H1 (cell line): ENCODE data around the gene GPR162. TPM values are rescaled to one million over a fixed set of nuclear protein-coding genes. Genes with fewer than 3 reads are reported as not detected.

ENCODE experiments used
- BACH1 ChIP-seq: IDR thresholded peaks from 2 replicates; pipeline ENCODE4 v1.6.1; 2012; ENCODE audit warnings: low read length, improper control_type of control experiment
- BRCA1 ChIP-seq: IDR thresholded peaks from 2 replicates; pipeline ENCODE4 v1.6.1; 2012; ENCODE audit warnings: low read depth, low read length, improper control_type of control experiment
- CEBPB ChIP-seq: IDR thresholded peaks from 2 replicates; pipeline ENCODE4 v1.6.1; 2012; ENCODE audit warnings: low read depth, low read length
- CHD7 ChIP-seq: fragments of 300-600 bp; sonication (generic); IDR thresholded peaks from 2 replicates; pipeline ENCODE4 v1.7.1; 2012; ENCODE audit warnings: low read length, moderate library complexity, mild to moderate bottlenecking, inconsistent platforms; ENCODE audit not compliant: insufficient replicate concordance
- KDM5A ChIP-seq: fragments of 200-600 bp; IDR thresholded peaks from 2 replicates; pipeline ENCODE4 v1.7.1; 2012; ENCODE audit warnings: mild to moderate bottlenecking, low read length, inconsistent platforms, mixed read lengths
- MAX ChIP-seq: IDR thresholded peaks from 2 replicates; pipeline ENCODE4 v1.6.1; 2012; ENCODE audit warnings: inconsistent platforms
- POU5F1 ChIP-seq: IDR thresholded peaks from 2 replicates; pipeline ENCODE4 v1.6.1; 2011; ENCODE audit warnings: low read depth, mild to moderate bottlenecking, low read length, moderate library complexity
- SIN3A ChIP-seq, 2 experiments: IDR thresholded peaks in 1 of 2; conservative IDR thresholded peaks in 1 of 2; 2 replicates each; pipeline ENCODE4 v1.6.1; 2011 to 2012; ENCODE audit warnings: low read length in 2 of 2, improper control_type of control experiment in 1 of 2, low read depth in 1 of 2, mild to moderate bottlenecking in 1 of 2
- TAF1 ChIP-seq: IDR thresholded peaks from 2 replicates; pipeline ENCODE4 v1.6.1; 2011; ENCODE audit warnings: mild to moderate bottlenecking, low read depth, low read length
- polyA plus RNA-seq, 7 experiments: library from polyadenylated mRNA; depleted of rRNA in 3 of 7; stranded (reverse) in 5 of 7; unstranded in 2 of 7; fragments of >200 nt in 5 of 7; fragments of 200-250 nt in 2 of 7; gene quantifications; 1 replicate in 5 of 7; 2 replicates in 1 of 7; 4 replicates in 1 of 7; pipeline versions ENCODE4 v1.2.1 to v1.2.3, GENCODE V29; 2011 to 2013; ENCODE audit warnings: missing spikeins in 2 of 7, mixed read lengths in 2 of 7
- total RNA-seq: library from RNA; stranded (reverse); fragmentation: NEBNext Ultra II Directional; extraction: Animal tissue kit (Norgen Biotek cat#: 25700); gene quantifications from 2 replicates; pipeline ENCODE4 v1.2.1, GENCODE V29; 2021

GPR162 gene
- total and polyA plus RNA-seq, 2 of the 8 experiments (the other 6 are each of a cell fraction or from before 2014, with no cell fraction given): 7.3 to 8.8 TPM

GRCh38 chr12:6823182-6824084 lies 1.8 kb downstream of the GPR162 start (continued):
- TF ChIP-seq MAX (no peak), SIN3A (conservative IDR thresholded peaks at IDR 0.05 in 1 of 2, IDR thresholded peaks at IDR 0.05 in 1 of 2; ENCODE audit: low read depth in 1 of 2, low read length in 2 of 2) (no peak), KDM5A (no peak), CHD7 (no peak), TAF1 (no peak), CEBPB (no peak), BACH1 (no peak), BRCA1 (no peak), POU5F1 (no peak)
- TF ChIP-seq, all 59 proteins: peak for 0
